Breast epithelium (tissue), 3 donors: Measurements from ENCODE around the gene GRIK1.

ENCODE experiments used
- CTCF ChIP-seq, 3 donors: fragments of 450-650 bp; IDR thresholded peaks; one replicate each; pipeline ENCODE4 v1.5.1; 2016 to 2017; ENCODE audit warnings: antibody characterized with exemption in 3 of 3, mild to moderate bottlenecking in 3 of 3, moderate library complexity in 3 of 3
- POLR2A ChIP-seq: fragments of 450-650 bp; IDR thresholded peaks from one replicate; pipeline ENCODE4 v1.6.1; 2016; ENCODE audit warnings: antibody characterized with exemption, mild to moderate bottlenecking, moderate library complexity
- POLR2AphosphoS5 ChIP-seq, 3 donors: sonication (generic); formaldehyde crosslinking; IDR thresholded peaks; one replicate each; pipeline ENCODE4 v1.6.1; 2017; ENCODE audit warnings: antibody characterized with exemption in 3 of 3

GRCh38 chr21:29670228-29670627 is 269.6 kb downstream of the GRIK1 start:
- TF ChIP-seq POLR2A (no peak), CTCF (IDR thresholded peaks at IDR 0.05) (no peak), POLR2AphosphoS5 (IDR thresholded peaks at IDR 0.05) (no peak)
